HCEC 1CT (cell line): ENCODE results near the gene GPR87.

ENCODE experiments used
- DNase-seq: peaks from one replicate; pipeline ENCODE4 v3.0.0-alpha.2; 2017

The GPR87 gene

DNA sequence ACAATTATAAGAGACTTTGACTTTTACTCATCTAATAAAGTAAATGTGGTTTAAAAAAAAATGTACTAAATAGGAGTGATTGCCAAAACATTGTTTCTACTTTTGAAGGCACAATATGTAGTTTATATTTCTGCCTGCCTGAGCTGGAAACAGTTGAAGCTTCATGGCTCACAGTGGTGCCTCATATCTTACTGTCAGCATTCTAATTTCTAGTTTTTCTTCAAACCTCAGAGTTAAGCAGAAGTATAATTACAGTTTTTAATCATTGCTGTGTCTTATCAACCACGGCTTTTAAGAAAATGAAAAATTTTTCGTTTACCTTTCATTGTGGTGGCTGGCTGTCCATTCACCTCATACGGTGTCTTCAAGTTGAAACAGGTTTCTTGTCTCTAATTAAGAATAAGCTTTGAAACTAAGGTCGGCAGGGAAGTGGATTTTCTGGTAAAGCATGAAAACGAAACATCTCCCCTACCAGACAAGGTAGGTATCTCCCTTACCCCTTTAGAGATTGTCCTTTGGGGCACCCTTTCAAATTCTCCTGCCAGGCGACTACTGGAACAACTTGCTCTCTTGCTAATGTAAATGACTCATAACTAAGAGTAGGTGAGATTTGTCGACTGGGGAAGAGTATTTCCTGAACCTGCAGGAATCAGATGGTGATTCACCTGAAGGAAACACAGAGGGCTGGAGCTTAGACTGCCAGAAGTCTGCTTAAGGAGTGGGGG is at the start of gene GPR87:
GPR87 (minus strand) TSS at position 554 of the 725 bp plus-strand sequence. CDS start 16,720 bp downstream, outside the sequence.
- DNase-seq, result peak; percentile 25

DNA sequence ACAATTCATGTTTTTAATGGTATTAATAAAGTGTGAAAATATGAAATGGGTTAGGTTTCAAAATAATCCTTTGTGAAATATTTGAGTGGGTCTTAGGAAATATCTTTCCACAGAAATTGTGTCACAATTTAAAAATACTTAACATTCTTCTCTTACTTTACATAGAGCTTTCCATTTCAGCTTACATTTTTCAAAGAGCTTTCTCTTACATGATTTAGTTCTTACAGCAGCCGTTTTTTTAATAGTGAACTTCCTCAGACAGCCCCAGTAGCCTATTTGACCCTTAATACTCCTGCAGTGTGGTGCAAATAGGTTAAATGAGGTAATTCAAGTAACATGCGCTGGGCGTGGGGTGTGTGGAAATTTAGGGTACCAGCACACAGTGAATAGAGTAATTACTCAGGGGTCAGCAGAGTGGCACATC is 46.1 kb upstream of the GPR87 start:
- DNase-seq, result peak; percentile 26

DNA sequence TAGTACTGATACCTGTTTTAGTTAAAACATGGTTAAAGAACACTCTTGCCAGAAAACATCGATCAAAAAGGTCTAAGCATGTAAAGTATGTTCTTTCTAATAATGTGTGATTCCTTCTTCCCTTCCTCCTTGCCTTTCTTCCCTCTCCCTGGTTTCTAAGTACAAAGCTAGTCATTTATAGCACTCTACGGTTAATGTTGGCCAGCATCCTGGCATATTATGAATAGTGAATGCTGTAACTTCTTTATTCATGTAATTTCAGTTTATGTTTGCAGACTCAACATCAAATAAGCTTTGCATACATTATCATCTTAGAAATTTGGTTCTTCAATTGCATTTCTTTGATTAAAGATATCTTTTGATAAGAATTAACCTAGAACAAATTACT is 40.8 kb upstream of the GPR87 start:
- no peak for DNase-seq

GRCh38 chr3:151356794-151357462 is 40.3 kb upstream of the GPR87 start:
- no peak for DNase-seq

DNA sequence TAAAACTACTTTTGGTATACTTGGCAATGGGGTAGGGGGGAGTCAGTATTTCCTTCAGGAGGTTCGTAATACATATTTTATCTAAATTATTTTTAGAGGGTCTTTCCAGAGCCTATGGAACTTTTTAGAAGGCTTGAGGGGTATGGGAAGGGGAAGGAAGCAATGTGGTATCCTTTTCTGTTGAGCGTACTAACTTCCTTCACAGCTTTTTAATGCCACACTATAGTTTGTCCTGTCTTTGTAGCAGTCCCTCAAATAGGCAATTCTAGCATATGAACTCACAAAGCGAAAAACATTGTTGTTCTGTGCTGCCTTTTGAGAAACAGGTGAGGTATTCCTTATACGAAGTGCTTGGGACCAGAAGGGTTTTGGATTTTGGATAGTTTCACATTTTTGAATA is 35.0 kb upstream of the GPR87 start:
- DNase-seq, result no peak

DNA sequence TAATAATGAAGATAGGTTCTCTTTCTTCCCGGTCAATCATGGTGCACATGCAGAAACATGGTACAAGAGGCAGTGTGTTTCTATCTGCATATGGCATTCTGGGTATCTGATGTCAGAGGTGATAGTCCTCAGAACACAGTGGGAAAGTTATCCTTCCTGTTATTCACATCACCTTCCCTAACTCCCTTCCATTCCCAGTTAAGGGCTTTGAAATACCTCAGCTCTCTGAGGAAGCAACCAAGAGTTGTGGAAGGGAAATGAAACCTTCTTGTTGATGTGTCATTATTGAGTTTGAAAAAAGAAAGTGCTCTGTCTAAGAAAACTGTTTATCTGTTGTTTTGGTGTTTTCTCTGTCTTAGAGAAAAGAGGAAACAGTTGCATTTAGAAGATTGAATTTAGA is 34.6 kb upstream of the GPR87 start:
- DNase-seq, result no peak

DNA sequence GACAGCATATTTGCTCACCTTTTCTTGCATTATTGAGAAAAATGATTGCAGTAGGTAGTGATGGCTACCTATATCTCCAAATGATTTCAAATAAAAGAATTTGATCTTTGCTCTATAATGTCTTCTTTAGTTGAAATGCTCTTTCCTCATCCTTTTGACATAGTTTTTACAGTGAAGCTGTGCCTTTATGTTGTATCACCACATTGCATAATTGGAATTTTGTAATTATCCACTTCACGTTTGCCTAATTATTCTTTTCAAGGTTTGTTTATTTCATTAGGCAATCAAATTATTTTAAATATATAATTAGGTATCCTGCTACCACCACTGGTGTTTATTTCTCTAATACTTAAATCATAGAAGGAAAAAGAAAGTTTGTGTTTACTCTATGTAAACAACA is 34.0 kb upstream of the GPR87 start:
- no peak for DNase-seq

DNA sequence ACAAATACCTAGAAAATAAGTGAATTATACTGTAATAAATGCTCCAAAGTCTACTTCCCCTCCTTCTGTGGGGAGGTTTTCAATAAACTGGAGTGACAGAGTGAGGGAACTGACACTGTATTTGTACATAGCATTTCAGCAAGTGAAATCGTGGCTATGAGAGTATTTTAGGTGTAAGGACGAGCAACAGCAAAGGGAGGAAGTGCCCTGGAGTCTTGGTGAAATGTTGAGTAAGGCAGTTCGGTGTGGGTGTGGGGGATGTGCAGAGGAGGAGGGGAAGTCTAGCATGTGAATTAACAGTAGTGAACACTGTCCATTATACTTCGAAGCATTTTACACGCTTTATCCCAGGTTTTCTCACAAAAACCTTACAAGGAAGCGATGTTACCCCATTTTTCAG is 30.8 kb upstream of the GPR87 start:
- no peak for DNase-seq

DNA sequence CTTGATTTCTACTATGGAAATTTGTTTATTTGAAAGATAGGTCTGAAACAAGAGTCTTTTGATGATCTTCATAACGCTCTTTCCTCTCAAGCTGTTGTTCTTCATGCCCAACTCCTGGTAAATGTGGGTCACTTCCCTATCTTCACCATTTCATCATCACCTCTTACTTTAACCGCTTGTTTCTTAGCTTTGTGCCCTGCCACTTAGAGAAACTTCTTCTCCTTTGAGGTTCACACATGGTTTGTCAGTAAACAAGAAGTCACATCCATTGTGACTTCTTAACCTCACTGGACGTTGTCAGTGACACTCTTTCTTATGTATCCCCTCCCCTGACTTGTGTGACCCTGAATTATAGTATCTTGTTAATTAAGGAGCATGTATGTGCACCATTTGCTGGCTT is 29.7 kb upstream of the GPR87 start:
- DNase-seq, result no peak

DNA sequence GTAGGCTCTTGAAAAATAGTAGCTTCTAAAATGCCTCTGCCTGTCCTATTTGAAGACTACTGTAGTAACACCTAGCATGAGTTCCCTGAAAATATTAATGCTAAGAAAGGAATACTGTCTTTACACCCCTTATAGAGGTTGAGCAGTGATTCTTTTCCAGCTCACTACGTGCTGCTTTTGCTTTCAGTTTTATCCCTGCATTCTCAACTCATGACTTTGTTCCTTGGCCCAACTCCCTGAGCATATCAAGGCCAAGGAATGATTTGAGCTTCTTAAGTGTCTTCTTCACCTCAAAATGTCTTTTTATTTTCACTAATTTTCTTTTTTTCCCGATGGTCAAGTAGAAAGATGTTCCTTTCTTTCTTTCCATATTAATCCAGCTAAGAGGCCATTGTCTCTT is 29.2 kb upstream of the GPR87 start:
- peak; percentile 66 for DNase-seq

DNA sequence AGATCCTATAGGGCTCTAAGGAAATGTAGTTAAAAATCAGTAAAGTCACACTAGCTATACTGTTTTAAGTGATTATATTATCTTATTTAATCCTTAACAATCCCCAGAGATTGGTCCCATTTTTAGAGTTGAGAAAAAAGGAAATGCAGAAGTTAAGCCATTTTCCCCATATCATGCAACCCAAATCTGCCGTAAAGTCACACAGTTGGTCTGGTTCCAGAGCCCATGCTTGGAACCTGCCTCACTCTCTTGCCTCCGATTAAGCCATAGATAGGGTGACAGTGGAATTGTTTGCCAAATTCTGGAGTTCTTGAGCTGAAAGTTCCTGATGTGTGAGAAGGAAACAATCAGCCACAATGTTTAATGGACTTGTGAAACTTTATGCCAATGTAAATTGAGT is 15.1 kb upstream of the GPR87 start:
- DNase-seq, result no peak

GRCh38 chr3:151330899-151331298 is 14.3 kb upstream of the GPR87 start:
- DNase-seq, result no peak

GRCh38 chr3:151330379-151330778 is 13.8 kb upstream of the GPR87 start:
- DNase-seq, result no peak

DNA sequence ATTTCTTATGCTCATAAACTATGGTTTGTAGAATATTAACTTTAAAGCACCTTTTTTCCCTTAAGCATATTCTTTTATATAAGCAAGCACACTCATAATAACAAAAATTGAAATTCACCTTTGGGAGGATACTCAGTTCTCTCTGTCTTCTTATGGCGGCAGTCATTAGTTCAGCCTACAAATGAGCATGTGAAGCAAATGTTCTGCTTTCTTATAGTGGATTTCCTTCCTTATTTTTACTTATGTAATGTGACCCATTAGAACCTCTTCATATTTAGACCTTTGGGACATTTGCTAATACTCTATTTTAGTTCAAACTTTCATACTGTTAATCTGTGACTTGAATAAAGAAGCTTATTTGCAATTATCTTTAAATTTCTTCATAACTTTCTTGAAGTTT is 12.7 kb upstream of the GPR87 start, which contains the start of gene P2RY13:
P2RY13 (minus strand) TSS at position 187 of the 400 bp plus-strand sequence; CDS start at position 166, 21 bp downstream.
- no peak for DNase-seq

- no peak for DNase-seq
Measured at GRCh38 chr3:151328298-151328995, 11.8 kb upstream of the GPR87 start.

DNA sequence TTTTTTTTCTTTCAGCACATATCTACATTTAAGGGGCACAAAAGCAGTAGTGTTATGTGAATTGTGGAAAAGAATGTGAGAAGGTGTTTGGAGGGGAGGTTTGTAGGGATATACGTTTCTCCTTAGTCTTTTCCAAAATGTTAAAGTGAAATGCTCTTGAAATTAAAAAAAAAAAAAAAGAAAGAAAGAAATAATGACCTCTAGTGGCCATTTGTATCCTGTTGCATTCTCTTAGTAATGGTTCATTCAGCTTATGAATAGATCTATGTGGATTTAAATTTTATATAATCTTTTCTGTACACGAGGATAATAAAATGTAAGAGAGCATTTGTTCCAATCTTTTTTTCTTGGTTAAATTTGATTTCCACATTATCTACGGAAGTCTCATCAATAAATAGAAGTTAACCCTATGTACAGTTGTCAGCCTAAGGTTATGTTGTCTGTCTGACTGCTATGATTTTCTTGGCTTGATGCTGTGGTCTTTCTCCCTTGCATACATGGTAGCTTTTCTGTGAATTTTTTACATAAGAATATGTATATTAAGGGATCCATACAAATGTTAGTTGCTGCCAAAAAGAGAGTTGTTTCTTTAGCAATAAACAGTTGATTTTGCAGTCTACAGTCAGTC is 11.1 kb upstream of the GPR87 start:
- DNase-seq, result no peak

DNA sequence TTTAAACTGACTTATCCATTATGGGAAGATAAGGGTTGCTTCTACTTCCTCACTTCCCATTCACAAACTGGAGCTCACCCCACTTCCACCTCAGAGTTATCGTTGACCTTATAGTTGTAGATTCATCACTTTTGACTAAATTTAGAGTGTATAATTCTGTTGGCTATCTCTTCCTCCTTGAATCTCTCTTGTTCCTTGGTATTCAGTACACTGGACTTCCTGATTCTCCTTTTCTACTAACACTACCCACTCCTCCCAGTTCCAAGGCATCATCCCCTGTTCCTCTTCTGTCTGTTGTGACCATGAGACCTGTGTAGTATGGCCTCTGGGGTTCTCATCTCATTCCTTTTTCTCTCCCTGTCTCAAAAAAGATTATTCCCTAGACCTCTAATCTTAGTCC is 5.9 kb upstream of the GPR87 start:
- no peak for DNase-seq

GRCh38 chr3:151321526-151321925 is 4.9 kb upstream of the GPR87 start:
- DNase-seq, result no peak

- DNase-seq, result no peak
Measured at GRCh38 chr3:151320131-151320530, 3.5 kb upstream of the GPR87 start.

DNA sequence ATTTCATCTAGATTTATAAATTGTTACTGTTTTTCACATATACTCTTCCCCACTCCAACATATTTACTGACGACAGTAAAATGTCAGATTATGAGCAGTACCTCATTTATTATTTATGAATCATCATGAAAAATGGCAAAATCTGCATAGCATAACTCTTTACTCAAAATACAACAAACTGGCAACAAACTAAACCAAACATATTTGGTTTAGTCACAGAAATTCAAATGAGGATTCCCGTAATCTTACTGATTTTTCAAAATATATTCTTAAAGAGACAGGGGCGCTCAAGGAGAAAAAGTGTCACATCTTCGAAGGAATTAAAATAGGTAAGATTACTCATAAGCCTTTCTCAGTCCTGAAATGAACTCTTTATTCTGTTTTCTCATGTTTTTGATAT is 3.0 kb upstream of the GPR87 start:
- DNase-seq, result peak; percentile 85

DNA sequence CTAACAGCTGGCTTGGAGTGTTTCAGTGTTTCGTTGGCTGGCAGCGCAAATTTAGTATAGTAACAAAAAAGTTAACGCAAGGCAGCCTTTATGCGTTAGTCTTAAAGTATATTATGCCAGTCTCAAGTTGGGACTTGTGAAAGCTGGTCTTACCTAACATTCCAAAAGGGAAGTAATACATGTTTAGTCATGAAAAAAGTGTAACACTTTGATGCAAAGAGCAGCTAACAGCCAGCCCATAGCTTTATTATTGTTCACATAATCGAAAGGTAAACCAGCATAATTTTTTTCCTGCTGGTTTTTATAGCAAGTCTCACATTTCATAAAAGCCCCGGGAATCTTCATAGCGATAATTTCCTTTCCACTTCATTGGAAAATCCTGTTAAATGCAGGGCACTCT is 2.4 kb upstream of the GPR87 start:
- DNase-seq, result peak; percentile 20

- DNase-seq, result peak; percentile 76
Measured at GRCh38 chr3:151318313-151318712, 1.7 kb upstream of the GPR87 start.

DNA sequence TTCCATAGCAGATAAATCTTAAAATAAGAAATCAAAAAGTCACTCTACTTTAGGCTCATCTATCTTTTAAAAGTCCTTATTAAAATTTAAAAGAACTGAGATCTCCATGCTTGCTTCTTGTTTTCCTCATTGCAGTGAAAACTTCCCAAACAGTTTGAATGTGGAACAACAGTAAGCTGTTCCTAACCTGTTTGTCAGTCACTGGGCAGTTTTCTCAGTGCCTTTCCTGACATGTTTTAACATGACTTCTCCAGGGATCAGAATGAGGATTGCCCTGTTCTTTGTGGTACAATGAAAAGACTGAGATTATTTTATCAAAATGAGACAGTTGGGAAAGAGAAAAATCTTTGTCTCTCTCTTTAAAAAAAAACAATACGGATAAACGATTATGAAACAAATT is 774 bp downstream of the GPR87 start:
- no peak for DNase-seq

DNA sequence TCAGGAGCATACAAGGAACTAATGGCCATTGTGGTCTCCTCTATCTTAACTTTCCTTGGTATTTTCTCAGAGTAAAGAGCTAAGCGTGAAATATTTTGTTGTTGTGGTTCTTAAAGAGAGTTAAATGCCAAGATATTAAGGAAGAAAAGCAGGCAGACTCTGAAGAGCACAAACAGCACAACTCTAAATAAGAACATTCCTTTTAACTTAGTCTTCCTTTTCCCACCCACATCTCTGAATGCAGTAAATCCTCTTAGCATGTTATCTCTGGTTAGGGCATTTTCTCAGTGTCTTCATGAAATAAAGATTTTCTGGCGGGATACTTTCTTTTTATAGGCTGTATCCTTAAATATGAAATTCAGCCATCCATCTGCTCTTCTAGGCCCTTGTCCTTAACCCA is 1.5 kb downstream of the GPR87 start:
- peak; percentile 74 for DNase-seq
